IPS DF 6.9 (cell line): ENCODE results near the gene VPREB3.

Experiments used
- DNase-seq: peaks from one replicate; pipeline ENCODE4 v3.0.0-alpha.2; 2013; ENCODE audit warnings: low read depth, low spot score
- H3K27ac ChIP-seq: one replicate; pipeline ENCODE4 v1.5.1; 2013; ENCODE audit warnings: low read length, control low read depth
- H3K27me3 ChIP-seq: 2 replicates; pipeline ENCODE4 v1.6.1; 2013; ENCODE audit warnings: mild to moderate bottlenecking, low read length; ENCODE audit not compliant: control insufficient read depth, insufficient read depth
- H3K36me3 ChIP-seq: 2 replicates; pipeline ENCODE4 v1.6.1; 2013; ENCODE audit warnings: low read length; ENCODE audit not compliant: control insufficient read depth, insufficient read depth
- H3K4me1 ChIP-seq: 2 replicates; pipeline ENCODE4 v1.6.1; 2013; ENCODE audit warnings: low read length; ENCODE audit not compliant: control insufficient read depth, insufficient read depth
- H3K4me3 ChIP-seq: 2 replicates; pipeline ENCODE4 v1.5.1; 2013; ENCODE audit warnings: mild to moderate bottlenecking, low read length
- H3K9me3 ChIP-seq: 2 replicates; pipeline ENCODE4 v1.6.1; 2013; ENCODE audit warnings: low read length, inconsistent platforms; ENCODE audit not compliant: control insufficient read depth, insufficient read depth
- WGBS: extraction: QIAGEN DNeasy Blood & Tissue Kit; methylation state at CpG from one replicate; pipeline ENCODE4 v1.1.7; 2013; ENCODE audit warnings: mixed read lengths, missing lambda C conversion rate; ENCODE audit not compliant: insufficient read length, insufficient coverage; 5-methylcytosine and 5-hydroxymethylcytosine counted together

Gene VPREB3

DNA sequence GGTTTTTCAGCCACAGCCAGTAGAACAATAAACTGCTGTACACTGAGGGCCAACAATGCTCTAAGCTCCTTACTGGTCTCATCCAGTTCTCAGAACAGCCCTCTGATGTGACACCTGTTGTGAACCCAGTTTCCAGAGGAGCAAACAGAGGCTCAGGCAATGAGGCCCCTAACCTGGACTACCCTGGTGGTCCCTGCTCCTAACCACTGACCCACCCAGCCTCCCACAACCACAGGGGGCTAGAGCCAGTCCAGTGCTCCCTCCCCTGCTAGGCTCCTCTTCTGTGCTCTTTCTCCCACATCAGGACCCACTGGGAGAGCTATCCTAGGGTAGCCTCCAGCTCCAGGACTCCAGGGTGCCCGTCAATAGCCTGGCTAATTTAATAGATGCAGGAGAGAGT lies 28.5 kb upstream of the VPREB3 start:
- H3K4me1 ChIP-seq, result peaks cover 1% of the 10 kb centered on the region; the same call in 1 of the 2 replicates
- DNase-seq, result no peak
- no CpG with 5 or more reads among the region's 1 CpG for WGBS
- H3K27ac ChIP-seq, result no peak overlapping the region
- H3K36me3 ChIP-seq, result peaks cover 2% of the 10 kb centered on the region; the same call in 1 of the 2 replicates
- 0 out of 2 replicates have a peak, but pooled peaks cover 1% of the 10 kb centered on the region for H3K27me3 ChIP-seq
- no peak overlapping the region for H3K4me3 ChIP-seq
- H3K9me3 ChIP-seq, result no peaks in the 10 kb centered on the region

DNA sequence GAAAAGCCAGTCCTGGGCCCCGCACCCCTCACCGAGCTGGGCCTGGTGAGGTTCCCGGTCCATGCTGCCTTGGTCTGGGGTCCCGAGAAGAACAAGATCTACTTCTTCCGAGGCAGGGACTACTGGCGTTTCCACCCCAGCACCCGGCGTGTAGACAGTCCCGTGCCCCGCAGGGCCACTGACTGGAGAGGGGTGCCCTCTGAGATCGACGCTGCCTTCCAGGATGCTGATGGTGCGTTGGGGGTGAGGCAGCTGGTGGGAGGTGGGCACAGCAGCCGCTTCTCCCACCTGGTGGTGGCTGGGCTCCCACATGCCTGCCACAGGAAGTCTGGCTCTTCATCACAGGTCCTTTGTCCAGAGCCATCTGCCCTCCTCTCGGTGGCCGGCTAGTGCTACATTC lies 28.0 kb upstream of the VPREB3 start:
- Histone ChIP-seq H3K27me3 (0 out of 2 replicates have a peak, but pooled peaks cover 1% of the 10 kb centered on the region), H3K27ac (no peak overlapping the region), H3K36me3 (peaks cover 2% of the 10 kb centered on the region; the same call in 1 of the 2 replicates), H3K4me3 (no peak overlapping the region), H3K9me3 (no peaks in the 10 kb centered on the region), H3K4me1 (peaks cover 1% of the 10 kb centered on the region; the same call in 1 of the 2 replicates)
- no peak for DNase-seq
- WGBS, result no CpG with 5 or more reads among the region's 16 CpGs

DNA sequence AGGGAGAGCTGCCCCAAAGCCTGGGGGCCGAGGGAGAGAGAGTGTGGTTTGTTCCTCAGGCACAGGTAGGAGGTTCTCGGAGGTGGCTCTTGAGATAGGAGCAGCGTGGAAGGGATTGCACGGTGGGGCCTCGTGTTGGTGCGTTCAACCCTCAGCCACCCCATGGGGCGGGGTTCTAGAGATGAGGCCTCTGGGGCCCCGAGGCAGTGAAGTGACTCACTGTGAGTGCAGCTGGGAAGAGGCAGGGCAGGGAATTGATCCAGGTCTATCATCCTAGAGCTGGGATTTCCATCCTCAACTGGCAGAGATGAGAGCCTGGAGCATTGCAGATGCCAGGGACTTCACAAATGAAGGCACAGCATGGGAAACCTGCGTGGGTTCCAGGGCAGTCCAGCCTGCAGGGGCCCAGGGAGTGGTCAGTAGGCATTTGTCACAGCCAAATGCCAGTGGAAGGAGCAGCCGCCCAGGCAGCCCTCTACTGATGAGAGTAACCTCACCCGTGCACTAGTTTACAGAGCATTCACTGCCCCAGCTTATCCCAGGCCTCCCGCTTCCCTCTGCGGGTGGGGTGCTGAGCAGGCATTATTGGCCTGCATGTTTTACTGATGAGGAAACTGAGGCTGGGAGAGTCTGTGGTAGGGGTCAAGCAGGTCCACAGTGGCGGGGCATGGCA lies 27.4 kb upstream of the VPREB3 start:
- H3K36me3 ChIP-seq, result peaks cover 2% of the 10 kb centered on the region; the same call in 1 of the 2 replicates
- H3K4me3 ChIP-seq, result no peak overlapping the region
- no peak overlapping the region for H3K27ac ChIP-seq
- 0 out of 2 replicates have a peak, but pooled peaks cover 1% of the 10 kb centered on the region for H3K27me3 ChIP-seq
- no peak for DNase-seq
- H3K4me1 ChIP-seq, result peaks cover 1% of the 10 kb centered on the region; the same call in 1 of the 2 replicates
- no peaks in the 10 kb centered on the region for H3K9me3 ChIP-seq
- WGBS, result no CpG with 5 or more reads among the region's 14 CpGs

- Histone ChIP-seq H3K4me1 (peaks cover 1% of the 10 kb centered on the region; the same call in 1 of the 2 replicates), H3K36me3 (peaks cover 2% of the 10 kb centered on the region; the same call in 1 of the 2 replicates), H3K27me3 (0 out of 2 replicates have a peak, but pooled peaks cover 1% of the 10 kb centered on the region), H3K4me3 (no peak overlapping the region), H3K27ac (no peak overlapping the region), H3K9me3 (no peaks in the 10 kb centered on the region)
- no peak for DNase-seq
- no CpG with 5 or more reads among the region's 15 CpGs for WGBS
Observed at GRCh38 chr22:23781065-23781464, 26.8 kb upstream of the VPREB3 start.

GRCh38 chr22:23780146-23780748 lies 26.0 kb upstream of the VPREB3 start:
- Histone ChIP-seq H3K27me3 (0 out of 2 replicates have a peak, but pooled peaks cover 1% of the 10 kb centered on the region), H3K36me3 (peaks cover 2% of the 10 kb centered on the region; the same call in 1 of the 2 replicates), H3K4me3 (no peak overlapping the region), H3K27ac (no peak overlapping the region), H3K4me1 (peaks cover 1% of the 10 kb centered on the region; the same call in 1 of the 2 replicates), H3K9me3 (no peaks in the 10 kb centered on the region)
- no peak for DNase-seq
- WGBS, result no CpG with 5 or more reads among the region's 20 CpGs

DNA sequence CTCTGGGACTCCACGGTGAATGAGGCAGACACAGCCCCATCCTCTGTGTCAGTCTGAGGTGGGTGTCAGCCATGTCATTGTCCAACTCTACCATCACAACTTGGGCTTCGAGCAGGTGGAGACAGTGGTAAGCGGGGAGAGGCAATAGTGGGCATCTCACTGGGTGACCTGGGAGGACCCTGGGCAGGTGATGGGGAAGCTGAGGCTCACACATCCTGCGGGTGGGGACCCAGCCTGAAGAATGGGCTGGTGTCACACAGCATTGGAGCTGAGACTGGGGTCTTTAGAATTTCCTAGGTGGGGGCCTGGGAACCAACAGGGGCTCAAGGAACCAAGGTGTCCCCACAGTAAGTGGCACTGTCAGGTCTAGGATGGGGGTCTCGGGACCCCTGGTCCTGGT lies 25.5 kb upstream of the VPREB3 start:
- no peaks in the 10 kb centered on the region for H3K9me3 ChIP-seq
- no peak for DNase-seq
- no peak overlapping the region for H3K4me3 ChIP-seq
- peaks cover 2% of the 10 kb centered on the region; the same call in 1 of the 2 replicates for H3K36me3 ChIP-seq
- WGBS, result no CpG with 5 or more reads among the region's 5 CpGs
- H3K4me1 ChIP-seq, result peaks cover 1% of the 10 kb centered on the region; the same call in 1 of the 2 replicates
- H3K27ac ChIP-seq, result no peak overlapping the region
- 0 out of 2 replicates have a peak, but pooled peaks cover 1% of the 10 kb centered on the region for H3K27me3 ChIP-seq

DNA sequence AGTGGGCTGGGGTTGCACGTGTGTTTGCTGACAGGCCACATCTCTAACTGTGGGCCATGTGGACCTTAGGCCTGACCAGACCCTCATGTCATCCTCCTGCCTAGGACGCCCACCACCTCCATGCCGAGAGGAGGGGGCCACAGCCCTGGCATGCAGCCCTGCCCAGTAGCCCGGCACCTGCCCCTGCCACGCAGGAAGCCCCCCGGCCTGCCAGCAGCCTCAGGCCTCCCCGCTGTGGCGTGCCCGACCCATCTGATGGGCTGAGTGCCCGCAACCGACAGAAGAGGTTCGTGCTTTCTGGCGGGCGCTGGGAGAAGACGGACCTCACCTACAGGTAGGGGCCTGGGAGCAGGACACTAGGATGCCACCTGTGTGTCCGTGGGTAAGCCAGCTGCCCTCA lies 24.9 kb upstream of the VPREB3 start:
- peaks cover 1% of the 10 kb centered on the region; the same call in 1 of the 2 replicates for H3K4me1 ChIP-seq
- H3K36me3 ChIP-seq, result peaks cover 2% of the 10 kb centered on the region; the same call in 1 of the 2 replicates
- peaks cover 3% of the 10 kb centered on the region; the same call in 1 of the 2 replicates for H3K27me3 ChIP-seq
- no peak overlapping the region for H3K4me3 ChIP-seq
- no CpG with 5 or more reads among the region's 16 CpGs for WGBS
- H3K9me3 ChIP-seq, result no peaks in the 10 kb centered on the region
- no peak for DNase-seq
- H3K27ac ChIP-seq, result no peak overlapping the region

- DNase-seq, result no peak
- no peaks in the 10 kb centered on the region for H3K9me3 ChIP-seq
- no CpG with 5 or more reads among the region's 3 CpGs for WGBS
- H3K4me3 ChIP-seq, result no peak overlapping the region
- peaks cover 8% of the 10 kb centered on the region for H3K27me3 ChIP-seq
- H3K36me3 ChIP-seq, result peaks cover 2% of the 10 kb centered on the region; the same call in 1 of the 2 replicates
- H3K27ac ChIP-seq, result no peak overlapping the region
- peaks cover 3% of the 10 kb centered on the region; the same call in 1 of the 2 replicates for H3K4me1 ChIP-seq
Observed at GRCh38 chr22:23778577-23778900, 24.3 kb upstream of the VPREB3 start.

DNA sequence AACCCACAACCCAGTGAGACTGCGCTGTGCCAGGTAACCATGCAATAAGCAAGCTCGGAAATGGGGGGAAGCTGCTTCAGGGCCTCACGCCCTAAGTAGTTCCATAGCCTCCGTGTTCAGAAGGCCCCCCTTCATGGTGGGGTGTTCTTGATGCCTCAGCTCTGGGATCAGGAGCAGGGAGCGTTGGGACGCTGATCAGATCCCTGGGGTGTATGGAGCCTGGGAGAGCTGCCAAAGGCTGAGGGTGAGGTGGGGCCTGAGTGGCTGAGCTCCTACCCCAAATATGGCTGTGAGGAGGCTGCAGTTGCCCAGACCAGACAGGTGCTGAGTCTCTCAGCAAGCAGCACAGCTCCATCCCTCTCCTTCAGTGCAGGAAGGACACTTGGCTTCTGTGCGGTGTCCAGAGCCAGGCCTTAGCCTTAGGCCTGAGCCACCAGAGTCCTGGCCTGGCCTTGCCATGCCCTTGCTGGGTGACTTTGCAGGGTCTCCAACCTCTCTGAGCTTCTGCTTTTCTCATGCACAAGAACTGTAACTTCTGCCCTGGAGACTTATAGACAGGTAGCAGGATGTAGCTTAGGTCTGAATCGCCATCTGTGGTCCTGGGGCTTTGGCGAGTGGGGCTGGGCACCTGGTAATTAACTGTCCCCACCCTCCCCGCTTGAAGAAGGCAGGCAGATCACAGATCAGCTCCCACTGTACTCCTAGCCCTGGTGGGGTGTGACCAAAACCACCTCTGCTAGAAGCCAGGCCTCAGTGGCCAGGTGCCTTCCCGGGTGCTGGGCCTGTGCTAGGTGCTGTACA lies 23.8 kb upstream of the VPREB3 start:
- no CpG with 5 or more reads among the region's 11 CpGs for WGBS
- DNase-seq, result no peak
- peaks cover 2% of the 10 kb centered on the region; the same call in 1 of the 2 replicates for H3K36me3 ChIP-seq
- peaks cover 14% of the 10 kb centered on the region for H3K27me3 ChIP-seq
- peaks cover 6% of the 10 kb centered on the region; the same call in 1 of the 2 replicates for H3K4me1 ChIP-seq
- no peaks in the 10 kb centered on the region for H3K9me3 ChIP-seq
- H3K4me3 ChIP-seq, result no peak overlapping the region
- no peak overlapping the region for H3K27ac ChIP-seq

DNA sequence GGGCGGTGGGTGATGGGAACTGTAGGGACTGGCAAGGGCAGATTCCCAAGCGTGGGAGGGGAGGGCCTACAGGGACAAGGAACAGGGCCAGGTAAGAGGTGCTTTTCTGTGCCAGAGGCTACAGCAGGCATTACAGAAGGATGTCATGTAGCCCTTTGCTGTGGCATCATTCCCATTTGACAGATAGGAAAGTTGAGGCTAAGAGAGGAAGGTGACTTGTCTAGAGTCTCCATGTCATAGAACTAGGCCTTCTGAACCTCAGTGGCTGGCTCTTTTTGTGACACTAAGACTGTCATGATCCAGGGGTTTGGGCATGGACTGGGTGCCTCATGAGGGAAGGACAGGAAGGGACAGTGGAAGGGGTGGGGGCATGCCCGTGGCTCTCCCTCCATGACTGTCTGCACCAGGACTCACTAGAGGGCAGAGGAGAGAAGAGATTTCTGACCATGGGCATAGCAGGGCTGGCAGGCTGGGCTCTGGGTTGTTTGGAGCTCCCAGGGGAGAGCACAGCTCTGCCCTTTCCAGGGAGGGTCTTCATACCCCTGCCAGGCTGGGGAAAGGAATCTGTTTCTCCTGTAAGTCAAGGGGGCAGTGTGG lies 21.7 kb upstream of the VPREB3 start:
- no peak for DNase-seq
- Histone ChIP-seq H3K4me3 (no peak overlapping the region), H3K9me3 (no peaks in the 10 kb centered on the region), H3K4me1 (peaks cover 9% of the 10 kb centered on the region), H3K27me3 (peaks cover 14% of the 10 kb centered on the region), H3K36me3 (peaks cover 2% of the 10 kb centered on the region; the same call in 1 of the 2 replicates), H3K27ac (no peak overlapping the region)
- WGBS, result no CpG with 5 or more reads among the region's 3 CpGs
